Naive B cell (primary cell): ENCODE data around the gene CLRN1. TPM values are rescaled to one million over a fixed set of nuclear protein-coding genes. Genes with fewer than 3 reads are reported as not detected.
A peak's percentile ranks its signal among the peaks of the same experiment; 100 is the strongest.

Source experiments
- ATAC-seq, 2 donors: fragments of 150-1000 bp; cut with Tn5 transposase; 2 replicates each; pipeline ENCODE4 v1.10.0; 2021; ENCODE audit warnings: low read depth in 2 of 2, mild to moderate bottlenecking in 2 of 2, moderate library complexity in 2 of 2
- DNase-seq: peaks from one replicate; pipeline ENCODE4 v3.0.0; 2022
- H3K27ac Mint-ChIP-seq, 6 donors: one replicate each; pipeline ENCODE4 v1.8.0; 2020 to 2022; ENCODE audit warnings: mild to moderate bottlenecking in 6 of 6, mixed read lengths in 6 of 6, moderate library complexity in 5 of 6, inconsistent platforms in 2 of 6
- H3K27me3 Mint-ChIP-seq, 3 donors: one replicate each; pipeline ENCODE4 v1.8.0; 2021 to 2022; ENCODE audit warnings: mixed read lengths in 3 of 3, mild to moderate bottlenecking in 1 of 3
- H3K36me3 Mint-ChIP-seq, 2 donors: one replicate each; pipeline ENCODE4 v1.8.0; 2020 to 2022; ENCODE audit warnings: mixed read lengths in 2 of 2, inconsistent platforms in 1 of 2, mild to moderate bottlenecking in 1 of 2
- H3K4me1 Mint-ChIP-seq, 3 donors: one replicate each; pipeline ENCODE4 v1.8.0; 2020 to 2022; ENCODE audit warnings: mixed read lengths in 3 of 3, inconsistent platforms in 1 of 3, mild to moderate bottlenecking in 1 of 3, moderate library complexity in 1 of 3
- H3K4me3 Mint-ChIP-seq, 8 donors: one replicate each; pipeline ENCODE4 v1.8.0; 2020 to 2022; ENCODE audit warnings: mild to moderate bottlenecking in 8 of 8, mixed read lengths in 8 of 8, moderate library complexity in 8 of 8, inconsistent platforms in 2 of 8
- H3K9me3 Mint-ChIP-seq, 7 donors: one replicate each; pipeline ENCODE4 v1.8.0; 2020 to 2022; ENCODE audit warnings: mixed read lengths in 7 of 7, mild to moderate bottlenecking in 5 of 7, inconsistent platforms in 2 of 7, moderate library complexity in 1 of 7
- polyA plus RNA-seq, 6 donors: library from polyadenylated mRNA; unstranded; fragments of 300-500 nt; fragmentation: Illumina TruSeq; gene quantifications; one replicate each; pipeline ENCODE4 v1.2.3, GENCODE V29; 2021; ENCODE audit warnings: low read depth in 6 of 6

The CLRN1 gene, protein sequence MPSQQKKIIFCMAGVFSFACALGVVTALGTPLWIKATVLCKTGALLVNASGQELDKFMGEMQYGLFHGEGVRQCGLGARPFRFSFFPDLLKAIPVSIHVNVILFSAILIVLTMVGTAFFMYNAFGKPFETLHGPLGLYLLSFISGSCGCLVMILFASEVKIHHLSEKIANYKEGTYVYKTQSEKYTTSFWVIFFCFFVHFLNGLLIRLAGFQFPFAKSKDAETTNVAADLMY
- polyA plus RNA-seq = not detected

DNA sequence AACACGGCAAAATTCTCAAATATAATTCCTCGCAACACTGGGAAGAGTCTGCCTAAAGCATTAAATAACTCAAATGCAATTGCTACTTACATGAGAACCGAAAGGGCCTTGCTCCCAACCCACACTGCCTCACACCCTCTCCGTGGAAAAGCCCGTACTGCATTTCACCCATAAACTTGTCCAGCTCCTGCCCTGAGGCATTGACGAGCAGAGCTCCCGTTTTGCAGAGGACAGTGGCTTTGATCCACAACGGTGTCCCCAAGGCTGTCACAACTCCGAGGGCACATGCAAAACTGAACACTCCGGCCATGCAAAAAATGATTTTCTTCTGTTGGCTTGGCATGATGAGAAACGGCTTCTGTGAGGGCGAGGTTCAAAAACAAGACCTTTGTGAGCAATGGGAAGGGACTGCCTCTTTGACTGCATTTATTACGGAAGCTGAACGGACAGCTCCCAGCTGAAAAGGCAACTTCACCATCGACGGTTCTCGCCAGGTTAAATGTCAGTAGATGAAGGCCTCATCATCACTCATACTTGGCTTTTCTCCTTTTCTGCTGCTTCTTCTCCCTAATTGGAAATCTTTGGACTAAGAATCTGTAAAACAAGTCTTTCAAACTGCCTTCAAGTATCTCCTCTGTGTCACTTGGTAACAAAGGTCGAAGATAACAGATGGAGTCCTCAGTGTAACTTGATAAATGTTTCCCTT is at the start of gene CLRN1:
TSS of gene CLRN1 (minus strand) at position 362 of the 706 bp plus-strand sequence. CDS start at position 343, 19 bp downstream.
- no peaks in the 10 kb centered on the region for H3K4me1 Mint-ChIP-seq
- DNase-seq = no peak
- peak within 1 kb of the TSS in 2 of 6 donors; percentile 41 to 44 for H3K27ac Mint-ChIP-seq
- no peak within 1 kb of the TSS for H3K4me3 Mint-ChIP-seq
- H3K36me3 Mint-ChIP-seq = no peaks in the 10 kb centered on the region
- no peaks in the 10 kb centered on the region for H3K9me3 Mint-ChIP-seq
- no peak for ATAC-seq
- peaks cover 6 to 9% (median 8%) of the 10 kb centered on the region in 3 donors for H3K27me3 Mint-ChIP-seq

DNA sequence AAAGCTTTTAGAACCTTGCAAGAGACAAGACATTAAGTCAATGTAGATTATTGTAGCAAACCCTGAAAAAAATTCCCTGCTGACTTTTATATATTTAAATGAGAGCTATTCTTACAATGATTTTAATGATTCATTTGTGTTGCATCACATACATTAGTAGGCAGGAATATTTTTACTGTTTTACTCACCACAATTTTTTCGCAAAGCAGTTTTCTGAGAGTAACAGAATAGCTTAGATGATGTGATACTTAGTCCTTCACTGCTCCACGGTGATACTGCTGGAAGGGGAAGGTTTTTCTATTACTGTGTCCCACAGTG is 43.9 kb upstream of the CLRN1 start:
- Mint-ChIP-seq H3K9me3 (no peaks in the 10 kb centered on the region), H3K4me3 (no peak overlapping the region), H3K36me3 (no peaks in the 10 kb centered on the region), H3K27me3 (peaks cover 0 to 3% (median 0%) of the 10 kb centered on the region in 3 donors), H3K27ac (no peak overlapping the region), H3K4me1 (no peaks in the 10 kb centered on the region)
- no peak for DNase-seq
- ATAC-seq = no peak

DNA sequence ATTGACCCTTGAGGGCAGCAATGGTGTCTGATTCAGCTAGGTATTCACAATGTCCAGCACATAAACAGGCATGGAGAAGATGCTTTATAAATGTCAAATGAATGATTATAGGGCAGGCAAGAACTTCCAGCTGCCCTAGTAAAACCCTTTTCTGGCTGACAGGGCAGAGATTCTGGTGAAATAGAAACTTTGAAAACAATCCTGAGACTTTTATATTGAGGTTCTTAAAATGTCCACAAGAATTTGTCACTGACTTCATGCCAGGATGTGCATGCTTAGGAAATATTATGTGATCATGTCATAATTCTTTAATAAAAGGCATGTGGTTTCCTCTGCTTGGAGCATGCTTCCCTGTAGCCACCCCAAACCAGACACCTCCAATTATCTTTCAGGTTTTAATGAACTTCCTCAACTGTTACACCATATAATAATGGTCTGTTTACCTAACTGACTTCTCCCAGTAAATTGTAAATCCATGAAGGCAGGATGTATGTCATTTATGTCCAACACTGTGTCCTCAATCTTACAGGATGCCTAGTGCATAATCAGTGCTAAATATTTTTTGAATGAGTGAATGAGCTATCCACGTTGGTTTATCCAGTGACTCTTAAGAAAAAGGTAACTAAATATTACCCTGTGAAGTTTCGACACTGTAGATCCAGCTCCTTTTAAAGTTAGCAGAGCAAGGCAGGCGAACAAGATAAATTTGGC is 43.4 kb upstream of the CLRN1 start:
- ATAC-seq (no peak), DNase-seq (no peak)
- no peaks in the 10 kb centered on the region for H3K9me3 Mint-ChIP-seq
- H3K4me1 Mint-ChIP-seq = no peaks in the 10 kb centered on the region
- no peaks in the 10 kb centered on the region for H3K36me3 Mint-ChIP-seq
- no peak overlapping the region for H3K4me3 Mint-ChIP-seq
- no peak overlapping the region for H3K27ac Mint-ChIP-seq
- H3K27me3 Mint-ChIP-seq = no peaks in the 10 kb centered on the region

DNA sequence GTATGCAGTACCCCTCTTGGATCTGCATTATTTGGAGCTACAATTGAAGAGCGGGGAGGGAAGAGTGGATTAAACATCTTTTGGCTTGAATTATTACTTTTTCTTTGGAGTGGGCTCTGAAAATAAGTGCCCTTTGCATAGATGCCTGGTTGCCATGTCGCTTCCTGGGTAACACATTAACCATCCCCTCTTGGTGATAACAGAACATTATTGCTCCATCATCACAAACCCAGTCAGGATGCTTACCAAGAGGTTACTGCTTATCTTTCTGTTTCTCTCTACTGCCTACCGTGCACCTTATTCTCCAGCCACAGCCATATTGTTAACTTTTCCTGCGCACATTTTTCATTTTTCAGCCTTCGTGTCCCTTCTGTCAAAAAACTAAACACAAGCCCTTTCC is 42.7 kb upstream of the CLRN1 start:
- Mint-ChIP-seq H3K4me1 (no peaks in the 10 kb centered on the region), H3K9me3 (no peaks in the 10 kb centered on the region), H3K27me3 (no peaks in the 10 kb centered on the region), H3K36me3 (no peaks in the 10 kb centered on the region), H3K27ac (no peak overlapping the region), H3K4me3 (no peak overlapping the region)
- ATAC-seq (no peak), DNase-seq (no peak)

DNA sequence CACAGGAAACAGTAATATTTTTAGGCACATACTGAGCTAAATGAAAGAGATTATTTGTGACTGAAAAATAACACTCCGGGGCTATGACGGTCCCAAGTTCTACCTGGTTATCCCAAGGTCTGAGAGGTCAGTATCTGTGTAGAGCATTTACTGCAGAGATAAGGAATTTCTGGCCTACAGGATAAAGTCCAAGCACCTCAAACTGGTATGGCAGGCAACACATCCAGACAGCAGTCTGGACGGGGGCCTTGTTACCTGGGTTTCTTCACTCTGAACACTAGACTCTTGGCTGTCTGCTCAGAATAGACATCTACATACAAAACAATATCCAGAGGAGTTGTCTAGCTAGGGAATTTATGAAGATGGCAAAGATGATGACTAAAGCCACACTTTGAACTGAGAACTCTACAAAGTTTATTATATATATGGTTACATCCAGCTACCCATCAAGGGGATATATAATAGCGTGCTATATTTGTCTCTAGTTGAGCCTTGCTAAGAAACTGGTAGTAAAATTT is 42.0 kb upstream of the CLRN1 start:
- Mint-ChIP-seq H3K27ac (no peak overlapping the region), H3K36me3 (no peaks in the 10 kb centered on the region), H3K27me3 (no peaks in the 10 kb centered on the region), H3K4me1 (no peaks in the 10 kb centered on the region), H3K4me3 (no peak overlapping the region), H3K9me3 (no peaks in the 10 kb centered on the region)
- ATAC-seq = no peak
- no peak for DNase-seq

DNA sequence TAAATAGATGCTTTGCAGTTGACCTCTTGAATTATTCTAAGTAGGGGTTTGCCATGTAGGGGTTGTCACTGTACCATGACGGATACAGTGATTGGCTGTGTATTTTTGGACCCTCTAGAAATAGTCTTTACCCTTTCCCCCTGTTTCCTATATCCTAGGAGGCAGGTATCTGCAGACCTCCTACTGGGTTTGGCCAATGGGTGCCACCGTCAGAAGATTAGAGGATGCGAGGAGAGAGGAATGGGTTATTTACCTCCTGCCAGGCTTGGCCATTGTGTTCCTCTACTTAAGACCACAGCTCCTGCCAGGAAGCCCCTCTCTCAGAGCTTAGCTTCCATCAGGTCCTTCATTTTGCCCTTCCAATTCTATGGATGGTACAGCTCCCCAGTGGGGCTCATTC is 40.2 kb upstream of the CLRN1 start:
- Mint-ChIP-seq H3K9me3 (no peaks in the 10 kb centered on the region), H3K4me3 (no peak overlapping the region), H3K27me3 (no peaks in the 10 kb centered on the region), H3K36me3 (no peaks in the 10 kb centered on the region), H3K4me1 (no peaks in the 10 kb centered on the region), H3K27ac (no peak overlapping the region)
- DNase-seq (no peak), ATAC-seq (no peak)

DNA sequence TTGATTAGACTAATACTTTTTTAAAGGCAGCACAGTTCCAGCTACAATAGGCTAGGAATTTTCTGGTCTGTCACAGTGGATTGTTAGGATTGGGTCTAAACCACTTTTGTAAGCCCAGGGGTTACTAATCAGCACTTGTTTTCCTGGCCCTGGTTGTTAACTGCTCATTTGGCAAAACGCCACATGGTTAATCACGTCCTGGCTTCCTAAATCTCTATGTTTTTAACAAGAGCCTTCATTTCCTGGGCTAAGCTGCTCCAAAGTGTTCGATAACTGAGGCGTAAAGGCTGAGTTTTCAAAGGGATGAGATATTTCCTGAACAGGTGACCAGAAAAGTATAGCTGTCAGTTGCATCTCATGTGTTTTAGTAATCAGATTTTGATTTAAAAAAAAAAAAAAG is 38.9 kb upstream of the CLRN1 start:
- DNase-seq = no peak
- no peaks in the 10 kb centered on the region for H3K4me1 Mint-ChIP-seq
- no peak for ATAC-seq
- H3K4me3 Mint-ChIP-seq = no peak overlapping the region
- H3K27me3 Mint-ChIP-seq = no peaks in the 10 kb centered on the region
- no peaks in the 10 kb centered on the region for H3K36me3 Mint-ChIP-seq
- no peak overlapping the region for H3K27ac Mint-ChIP-seq
- H3K9me3 Mint-ChIP-seq = no peaks in the 10 kb centered on the region

DNA sequence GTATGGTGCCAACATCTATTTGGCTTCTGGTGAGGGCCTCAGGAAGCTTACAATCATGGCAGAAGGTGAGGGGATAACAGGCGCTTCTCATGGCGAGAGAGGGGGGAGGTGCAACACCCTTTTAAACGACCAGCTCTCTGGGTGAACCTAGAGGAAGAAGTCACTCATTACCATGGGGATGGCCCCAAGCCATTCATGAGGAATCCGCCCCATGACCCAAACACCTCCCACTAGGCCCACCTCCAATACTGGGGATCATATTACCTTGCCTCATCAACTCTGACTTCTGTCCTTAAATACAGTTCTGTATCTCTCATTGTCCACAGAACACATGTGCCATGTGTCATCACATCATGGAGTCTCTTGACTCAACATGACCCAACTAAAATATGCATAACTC is 37.5 kb upstream of the CLRN1 start:
- ATAC-seq (no peak), DNase-seq (no peak)
- no peak overlapping the region for H3K4me3 Mint-ChIP-seq
- H3K27me3 Mint-ChIP-seq = peaks cover 0 to 8% (median 0%) of the 10 kb centered on the region in 3 donors
- H3K9me3 Mint-ChIP-seq = no peaks in the 10 kb centered on the region
- no peak overlapping the region for H3K27ac Mint-ChIP-seq
- no peaks in the 10 kb centered on the region for H3K36me3 Mint-ChIP-seq
- no peaks in the 10 kb centered on the region for H3K4me1 Mint-ChIP-seq

DNA sequence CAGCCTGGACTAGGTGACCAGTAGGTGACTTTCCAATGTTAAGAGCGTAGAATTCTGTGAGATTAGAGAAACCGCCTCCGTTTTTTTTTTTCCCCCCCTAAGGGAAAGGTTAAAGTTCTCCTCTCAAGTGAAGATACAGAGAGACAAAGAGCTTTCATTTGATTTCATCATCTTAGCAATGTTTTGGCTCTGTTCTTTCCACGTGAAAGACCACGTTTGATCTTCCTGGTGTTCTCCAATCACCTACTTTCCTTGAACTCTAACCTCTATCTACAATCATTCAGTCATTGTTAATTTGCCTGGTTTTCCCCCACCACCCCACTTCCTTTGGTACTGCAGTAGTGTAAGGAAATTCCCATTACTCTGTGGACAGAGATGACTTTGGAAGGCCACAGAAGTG is 36.9 kb upstream of the CLRN1 start:
- no peaks in the 10 kb centered on the region for H3K36me3 Mint-ChIP-seq
- ATAC-seq = no peak
- DNase-seq = no peak
- H3K27me3 Mint-ChIP-seq = peaks cover 0 to 8% (median 0%) of the 10 kb centered on the region in 3 donors
- no peaks in the 10 kb centered on the region for H3K4me1 Mint-ChIP-seq
- H3K27ac Mint-ChIP-seq = no peak overlapping the region
- H3K9me3 Mint-ChIP-seq = no peaks in the 10 kb centered on the region
- H3K4me3 Mint-ChIP-seq = no peak overlapping the region

DNA sequence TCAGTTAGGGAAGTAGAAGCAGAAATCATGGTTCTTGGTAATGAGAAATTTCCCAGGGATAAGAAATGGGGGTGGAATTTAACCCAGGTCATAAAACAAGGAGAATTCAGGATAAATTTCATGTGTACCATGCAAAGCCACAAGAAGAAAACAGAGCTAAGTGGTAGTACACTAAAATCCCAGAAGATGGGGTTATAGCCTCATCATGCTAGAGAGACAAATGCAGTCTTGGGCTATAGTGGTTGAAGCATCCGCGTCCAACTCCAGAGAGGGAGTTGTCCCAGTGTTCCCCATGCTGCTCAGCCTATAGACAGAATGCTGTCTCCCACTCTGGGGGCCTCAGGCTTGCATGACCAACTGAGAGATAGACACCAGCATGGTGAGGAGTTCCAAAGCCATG is 36.2 kb upstream of the CLRN1 start:
- H3K27me3 Mint-ChIP-seq = peaks cover 0 to 8% (median 0%) of the 10 kb centered on the region in 3 donors

DNA sequence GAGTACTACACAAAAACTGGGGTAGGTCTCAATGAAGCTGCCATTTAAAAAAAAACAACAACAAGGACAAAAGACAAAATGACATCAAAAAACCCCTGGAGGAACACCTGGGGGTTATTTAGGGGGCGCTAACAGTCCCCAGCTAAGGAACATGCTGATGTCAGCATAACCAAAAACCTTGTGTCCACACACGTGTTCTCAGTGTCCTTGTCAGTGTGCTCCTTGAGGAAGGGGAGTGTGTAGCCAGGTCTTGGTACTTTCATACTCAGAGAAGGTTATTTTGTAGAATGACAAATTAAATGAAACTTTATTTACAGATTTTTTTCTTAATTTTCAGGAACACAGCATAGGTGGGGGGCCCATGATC is 31.2 kb upstream of the CLRN1 start:
- H3K27me3 Mint-ChIP-seq = peaks cover 0 to 8% (median 0%) of the 10 kb centered on the region in 3 donors
- no peak for ATAC-seq
- no peak overlapping the region for H3K27ac Mint-ChIP-seq
- H3K4me3 Mint-ChIP-seq = no peak overlapping the region
- DNase-seq = no peak
- H3K36me3 Mint-ChIP-seq = no peaks in the 10 kb centered on the region
- no peaks in the 10 kb centered on the region for H3K9me3 Mint-ChIP-seq
- no peaks in the 10 kb centered on the region for H3K4me1 Mint-ChIP-seq

More for the DNA sequence above, 36.2 kb upstream of the CLRN1 start:
- Mint-ChIP-seq H3K4me1 (no peaks in the 10 kb centered on the region), H3K27ac (no peak overlapping the region), H3K9me3 (no peaks in the 10 kb centered on the region), H3K36me3 (no peaks in the 10 kb centered on the region), H3K4me3 (no peak overlapping the region)
- ATAC-seq (no peak), DNase-seq (no peak)

DNA sequence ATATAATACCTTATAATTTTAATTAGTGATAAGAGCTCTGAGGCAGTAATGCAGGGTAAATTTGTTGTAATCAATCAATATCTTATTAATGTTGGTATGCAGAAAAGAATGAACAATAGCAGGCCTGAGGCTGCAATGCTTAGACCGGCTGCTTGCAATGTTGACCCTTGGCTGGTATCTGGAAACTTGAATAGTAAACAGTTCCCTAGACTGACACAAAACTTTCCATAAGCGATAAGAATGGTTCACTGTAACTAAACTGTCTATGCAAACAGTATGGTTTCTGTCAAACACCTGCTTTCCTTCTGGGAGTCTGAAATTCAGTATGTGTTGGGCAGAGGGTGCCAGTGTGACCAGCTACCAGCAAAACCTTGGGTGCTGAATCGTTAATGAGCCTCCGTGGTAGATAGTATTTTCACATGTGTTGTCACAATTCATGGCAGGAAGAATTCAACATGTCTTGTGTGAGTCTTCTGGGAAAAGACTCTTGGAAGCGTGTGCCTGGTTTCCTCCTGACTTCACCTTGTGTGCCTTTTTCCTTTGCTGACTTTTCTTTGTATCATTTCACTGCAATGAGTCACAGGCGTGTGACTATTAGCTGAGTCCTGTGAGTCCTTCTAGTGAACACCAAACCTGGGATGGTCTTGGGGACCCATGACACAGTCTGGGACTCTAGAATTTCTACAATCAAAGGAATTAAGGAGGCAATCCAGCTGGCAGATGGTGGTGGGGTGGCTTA is 30.7 kb upstream of the CLRN1 start:
- Mint-ChIP-seq H3K4me3 (no peak overlapping the region), H3K4me1 (no peaks in the 10 kb centered on the region), H3K27ac (no peak overlapping the region), H3K9me3 (peaks cover 0 to 3% (median 0%) of the 10 kb centered on the region in 7 donors), H3K36me3 (no peaks in the 10 kb centered on the region), H3K27me3 (peaks cover 0 to 8% (median 0%) of the 10 kb centered on the region in 3 donors)
- ATAC-seq = no peak
- no peak for DNase-seq
